GM20000 (cell line): ENCODE measurements around the gene CBLN4.

Source experiments
- DNase-seq: peaks from one replicate; pipeline ENCODE4 v3.0.0; 2012; ENCODE audit warnings: low spot score
- TF ChIP-seq, protein P1 (sequence below): IDR thresholded peaks from 2 replicates; pipeline ENCODE4 v1.5.1; 2012; ENCODE audit warnings: mild to moderate bottlenecking, control low read depth; ENCODE audit errors: extremely low read depth, missing control alignments

The CBLN4 gene

GRCh38 chr20:56005389-56005715, at the start of gene CBLN4:
CBLN4 (minus strand) TSS chr20:56005519; CDS start chr20:56004171, 1,348 bp downstream.
- DNase-seq = no peak
- TF ChIP-seq, protein P1, sequence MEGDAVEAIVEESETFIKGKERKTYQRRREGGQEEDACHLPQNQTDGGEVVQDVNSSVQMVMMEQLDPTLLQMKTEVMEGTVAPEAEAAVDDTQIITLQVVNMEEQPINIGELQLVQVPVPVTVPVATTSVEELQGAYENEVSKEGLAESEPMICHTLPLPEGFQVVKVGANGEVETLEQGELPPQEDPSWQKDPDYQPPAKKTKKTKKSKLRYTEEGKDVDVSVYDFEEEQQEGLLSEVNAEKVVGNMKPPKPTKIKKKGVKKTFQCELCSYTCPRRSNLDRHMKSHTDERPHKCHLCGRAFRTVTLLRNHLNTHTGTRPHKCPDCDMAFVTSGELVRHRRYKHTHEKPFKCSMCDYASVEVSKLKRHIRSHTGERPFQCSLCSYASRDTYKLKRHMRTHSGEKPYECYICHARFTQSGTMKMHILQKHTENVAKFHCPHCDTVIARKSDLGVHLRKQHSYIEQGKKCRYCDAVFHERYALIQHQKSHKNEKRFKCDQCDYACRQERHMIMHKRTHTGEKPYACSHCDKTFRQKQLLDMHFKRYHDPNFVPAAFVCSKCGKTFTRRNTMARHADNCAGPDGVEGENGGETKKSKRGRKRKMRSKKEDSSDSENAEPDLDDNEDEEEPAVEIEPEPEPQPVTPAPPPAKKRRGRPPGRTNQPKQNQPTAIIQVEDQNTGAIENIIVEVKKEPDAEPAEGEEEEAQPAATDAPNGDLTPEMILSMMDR = no peak

GRCh38 chr20:56043227-56043626, 37.9 kb upstream of the CBLN4 start:
- TF ChIP-seq, protein P1 = no peak
- no peak for DNase-seq

DNA sequence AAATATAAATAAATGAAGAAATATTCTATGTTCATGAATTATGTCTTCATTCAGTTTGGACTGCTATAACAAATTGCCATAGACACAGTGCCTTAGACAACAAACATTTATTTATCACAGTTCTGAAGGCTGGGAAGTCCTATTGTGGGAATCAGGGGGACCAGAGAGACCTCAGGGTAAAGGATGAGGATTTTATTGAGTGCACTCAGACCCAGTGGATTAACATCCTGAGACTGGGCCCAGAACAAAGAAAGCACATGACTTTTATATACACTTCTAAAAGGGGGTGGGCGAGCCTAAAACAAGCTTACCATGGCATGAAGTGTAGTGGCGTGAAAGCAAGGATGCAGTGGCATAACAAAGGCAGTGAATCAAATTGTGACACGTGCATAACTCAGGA, 26.9 kb upstream of the CBLN4 start:
- TF ChIP-seq, protein P1 = no peak

DNA sequence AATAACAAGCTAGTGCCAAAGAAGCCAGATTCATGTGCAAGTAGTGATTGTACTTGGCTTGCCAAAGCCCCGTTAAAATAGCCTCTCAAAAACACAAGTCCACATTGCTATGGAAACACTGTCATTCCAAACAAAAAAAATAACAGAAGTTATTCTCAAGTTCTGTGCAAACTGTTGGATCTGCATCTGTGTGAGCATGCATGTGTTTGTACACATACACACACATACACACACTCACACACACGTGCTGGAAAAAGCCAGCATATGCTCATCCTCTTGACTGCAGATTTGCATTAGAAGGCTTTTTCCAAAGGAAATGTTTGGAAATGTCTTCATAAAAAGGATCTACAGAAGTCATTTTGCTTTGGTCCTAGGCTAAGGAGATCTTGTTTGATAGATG, 13.4 kb upstream of the CBLN4 start:
- TF ChIP-seq, protein P1 = no peak
- DNase-seq = no peak

More for the DNA sequence above, 26.9 kb upstream of the CBLN4 start:
- no peak for DNase-seq

DNA sequence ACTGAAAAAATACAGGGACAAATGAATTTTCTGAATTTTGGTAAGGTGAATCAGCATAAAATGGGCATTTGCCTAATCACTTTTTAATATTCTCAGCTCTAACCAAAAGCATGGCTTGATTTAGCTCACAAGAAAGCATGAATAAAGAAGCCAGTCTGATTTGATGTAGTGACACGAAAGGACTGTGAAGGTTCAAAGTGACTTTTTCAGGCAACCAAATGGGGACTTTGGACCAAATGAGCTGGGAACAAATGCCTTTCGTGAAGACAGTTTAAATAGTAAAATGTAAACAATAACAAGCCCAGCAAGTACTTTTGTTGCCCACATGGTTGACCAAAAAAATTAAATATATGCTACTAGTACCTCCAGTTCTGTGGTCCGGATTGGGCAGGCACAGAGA, 12.9 kb upstream of the CBLN4 start:
- no peak for DNase-seq
- TF ChIP-seq, protein P1 = no peak

DNA sequence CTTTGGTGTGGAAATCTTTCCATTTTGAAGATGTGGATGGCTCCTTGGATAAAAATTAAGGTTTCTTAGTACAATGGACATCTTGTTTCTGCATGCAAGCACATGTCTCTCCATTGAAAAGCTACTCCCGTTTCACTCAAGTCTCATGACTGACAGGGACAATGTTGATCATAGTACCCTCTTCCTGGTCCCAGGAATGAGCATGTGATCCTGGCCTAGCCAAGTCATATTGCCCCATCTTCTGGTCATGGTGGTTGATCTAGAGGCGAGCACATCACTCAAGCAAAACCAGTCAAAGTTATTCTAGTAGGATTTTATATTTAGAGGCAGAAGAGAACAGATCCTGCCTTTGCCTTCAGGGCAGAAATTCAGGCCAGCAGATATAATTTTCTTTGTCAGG, 12.2 kb upstream of the CBLN4 start:
- DNase-seq = no peak
- TF ChIP-seq, protein P1 = no peak

GRCh38 chr20:56014998-56015397, 9.7 kb upstream of the CBLN4 start:
- TF ChIP-seq, protein P1 = no peak
- DNase-seq = no peak
